Mesenchymal stem cell (in vitro differentiated cells and primary cell): Measurements from ENCODE around the gene EML4.

Source experiments
- DNase-seq: peaks from one replicate; pipeline ENCODE4 v3.0.0-alpha.2; 2013
- H2AFZ ChIP-seq: one replicate; pipeline ENCODE4 v1.6.1; 2013; ENCODE audit warnings: low read depth, mild to moderate bottlenecking, control low read depth, inconsistent platforms, low read length, moderate library complexity
- H2AK5ac ChIP-seq: 2 replicates; pipeline ENCODE4 v1.6.1; 2013; ENCODE audit warnings: low read length, moderate library complexity, mild to moderate bottlenecking, inconsistent platforms; ENCODE audit not compliant: severe bottlenecking
- H2BK120ac ChIP-seq: one replicate; pipeline ENCODE4 v1.6.1; 2013; ENCODE audit warnings: low read depth, mild to moderate bottlenecking, inconsistent platforms, low read length, moderate library complexity
- H2BK12ac ChIP-seq, 2 experiments: one replicate each; pipeline ENCODE4 v1.6.1; 2013; ENCODE audit warnings: inconsistent platforms in 2 of 2, low read length in 2 of 2, mild to moderate bottlenecking in 2 of 2, moderate library complexity in 2 of 2, control low read depth in 1 of 2
- H2BK15ac ChIP-seq: one replicate; pipeline ENCODE4 v1.6.1; 2013; ENCODE audit warnings: mild to moderate bottlenecking, low read depth, inconsistent platforms; ENCODE audit not compliant: poor library complexity, severe bottlenecking
- H2BK5ac ChIP-seq: 2 replicates; pipeline ENCODE4 v1.6.1; 2013; ENCODE audit warnings: low read depth, mild to moderate bottlenecking, low read length, control low read depth, inconsistent platforms; ENCODE audit not compliant: poor library complexity, severe bottlenecking
- H3K14ac ChIP-seq, 2 experiments: one replicate each; pipeline ENCODE4 v1.6.1; 2013; ENCODE audit warnings: inconsistent platforms in 2 of 2, low read length in 2 of 2, control low read depth in 1 of 2, mild to moderate bottlenecking in 1 of 2, moderate library complexity in 1 of 2
- H3K18ac ChIP-seq, 2 experiments: one replicate each; pipeline ENCODE4 v1.6.1; 2013; ENCODE audit warnings: inconsistent platforms in 2 of 2, low read length in 2 of 2, control low read depth in 1 of 2, low read depth in 1 of 2, mild to moderate bottlenecking in 1 of 2
- H3K23ac ChIP-seq, 2 experiments: one replicate each; pipeline ENCODE4 v1.6.1; 2013; ENCODE audit warnings: inconsistent platforms in 2 of 2, low read length in 2 of 2, mild to moderate bottlenecking in 2 of 2, moderate library complexity in 2 of 2, control low read depth in 1 of 2
- H3K27ac ChIP-seq: 2 replicates; pipeline ENCODE4 v1.5.1; 2013; ENCODE audit warnings: mild to moderate bottlenecking, moderate library complexity, low read length, control low read depth, inconsistent platforms; ENCODE audit not compliant: poor library complexity, severe bottlenecking
- H3K27me3 ChIP-seq, 2 experiments: 2 replicates each; pipeline versions ENCODE4 v1.6.1 to v1.7.0; 2013; ENCODE audit warnings: low read length in 2 of 2, mild to moderate bottlenecking in 2 of 2, moderate library complexity in 2 of 2, control low read depth in 1 of 2, inconsistent platforms in 1 of 2; ENCODE audit not compliant: control insufficient read depth in 1 of 2, insufficient read depth in 1 of 2
- H3K36me3 ChIP-seq, 2 experiments: 2 replicates each; pipeline versions ENCODE4 v1.6.1 to v1.7.0; 2013; ENCODE audit warnings: low read length in 2 of 2, control low read depth in 1 of 2, inconsistent platforms in 1 of 2, low read depth in 1 of 2, mild to moderate bottlenecking in 1 of 2; ENCODE audit not compliant: insufficient read depth in 2 of 2, control insufficient read depth in 1 of 2
- H3K4ac ChIP-seq, 2 experiments: one replicate each; pipeline ENCODE4 v1.6.1; 2013; ENCODE audit warnings: inconsistent platforms in 2 of 2, low read length in 2 of 2, mild to moderate bottlenecking in 2 of 2, moderate library complexity in 2 of 2, control low read depth in 1 of 2, low read depth in 1 of 2
- H3K4me1 ChIP-seq: 2 replicates; pipeline ENCODE4 v1.6.1; 2013; ENCODE audit warnings: low read depth, low read length, control low read depth; ENCODE audit not compliant: control insufficient read depth, insufficient read depth
- H3K4me2 ChIP-seq: 2 replicates; pipeline ENCODE4 v1.6.1; 2013; ENCODE audit warnings: low read length, mild to moderate bottlenecking, inconsistent platforms; ENCODE audit not compliant: poor library complexity, severe bottlenecking
- H3K4me3 ChIP-seq, 2 experiments: 2 replicates each; pipeline versions ENCODE4 v1.5.1 to v1.7.0; 2013; ENCODE audit warnings: low read length in 2 of 2, mild to moderate bottlenecking in 2 of 2, control low read depth in 1 of 2, low read depth in 1 of 2; ENCODE audit not compliant: insufficient read depth in 1 of 2
- H3K79me1 ChIP-seq: replicated peaks from 2 replicates; pipeline ENCODE4 v1.6.1; 2013; ENCODE audit warnings: mild to moderate bottlenecking, control low read depth, low read length, inconsistent platforms; ENCODE audit not compliant: poor library complexity, severe bottlenecking
- H3K9ac ChIP-seq: 2 replicates; pipeline ENCODE4 v1.7.0; 2013; ENCODE audit warnings: mild to moderate bottlenecking, low read length, moderate library complexity
- H3K9me3 ChIP-seq: 2 replicates; pipeline ENCODE4 v1.7.0; 2013; ENCODE audit warnings: mild to moderate bottlenecking, low read length; ENCODE audit not compliant: control insufficient read depth
- H4K8ac ChIP-seq: one replicate; pipeline ENCODE4 v1.6.1; 2013; ENCODE audit warnings: inconsistent platforms, mild to moderate bottlenecking, low read length, moderate library complexity
- H4K91ac ChIP-seq: one replicate; pipeline ENCODE4 v1.6.1; 2013; ENCODE audit warnings: mild to moderate bottlenecking, low read length, inconsistent platforms
- WGBS: methylation state at CpG from one replicate; pipeline ENCODE4 v1.1.7; 2013; ENCODE audit warnings: mixed read lengths; 5-methylcytosine and 5-hydroxymethylcytosine counted together

The EML4 gene

DNA sequence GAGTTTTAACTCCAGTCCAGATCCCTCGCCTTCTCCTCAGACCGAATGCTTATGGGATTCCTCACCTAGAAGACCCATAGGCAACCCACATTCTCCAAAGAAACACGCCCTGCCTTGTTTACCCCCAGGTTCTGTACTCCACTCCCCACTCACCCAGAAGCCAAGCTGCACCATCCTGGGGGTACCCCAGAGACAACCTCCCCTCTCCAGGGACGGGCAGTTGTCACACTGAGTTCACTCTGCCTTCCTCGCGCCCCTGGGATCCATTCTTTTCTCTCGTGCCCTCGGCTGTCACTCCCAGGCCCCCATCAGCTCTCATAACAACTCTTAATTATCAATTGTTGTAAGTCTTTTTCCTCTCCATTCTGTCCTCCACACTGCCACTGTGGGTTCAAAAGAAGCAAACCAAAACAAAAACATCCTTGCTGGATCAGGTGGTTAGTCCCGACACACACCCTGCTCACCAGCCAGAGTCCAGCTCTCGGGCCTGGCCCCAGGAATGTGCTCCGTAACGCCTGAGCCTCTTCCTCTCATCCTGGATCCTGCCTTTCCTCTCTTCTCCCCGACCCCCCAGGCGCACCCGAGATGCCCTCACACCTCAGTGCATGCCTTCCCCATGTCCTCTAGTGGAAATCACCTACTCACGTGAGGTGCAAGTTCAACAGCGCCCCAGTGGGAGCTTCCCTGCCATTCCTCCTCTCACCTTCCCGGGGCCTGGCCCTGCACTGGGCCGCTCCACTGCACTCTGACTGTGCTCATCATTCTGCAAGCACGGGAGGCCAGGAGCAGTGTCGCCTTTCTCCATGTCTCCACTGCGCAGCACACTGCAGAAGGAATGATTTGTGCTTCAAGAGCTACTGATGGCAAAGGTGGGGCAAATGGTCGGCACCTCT lies 171.1 kb downstream of the EML4 start:
- Histone ChIP-seq H3K9ac (no peak overlapping the region), H2BK15ac (no peak overlapping the region), H4K91ac (peak overlapping the region; percentile 5), H4K8ac (no peak overlapping the region), H2BK5ac (no peak overlapping the region), H3K4me1 (peaks cover 21% of the 10 kb centered on the region), H2BK120ac (no peak overlapping the region), H3K4me2 (no peak overlapping the region), H2AK5ac (peak overlapping the region; percentile 29), H3K4ac (no peak overlapping the region), H2BK12ac (no peak overlapping the region), H3K79me1 (peaks cover 50% of the 10 kb centered on the region), H3K18ac (peak overlapping the region in 1 of 2 experiments; percentile 13), H2AFZ (no peak overlapping the region), H3K23ac (no peak overlapping the region), H3K14ac (no peak overlapping the region), H3K27me3 (no peaks in the 10 kb centered on the region), H3K27ac (no peak overlapping the region), H3K4me3 (no peak overlapping the region), H3K36me3 (peaks cover 44 to 62% of the 10 kb centered on the region in 2 experiments), H3K9me3 (no peaks in the 10 kb centered on the region)
- 87% methylated on average over 23 of the region's 23 CpGs for WGBS
- DNase-seq, result no peak

DNA sequence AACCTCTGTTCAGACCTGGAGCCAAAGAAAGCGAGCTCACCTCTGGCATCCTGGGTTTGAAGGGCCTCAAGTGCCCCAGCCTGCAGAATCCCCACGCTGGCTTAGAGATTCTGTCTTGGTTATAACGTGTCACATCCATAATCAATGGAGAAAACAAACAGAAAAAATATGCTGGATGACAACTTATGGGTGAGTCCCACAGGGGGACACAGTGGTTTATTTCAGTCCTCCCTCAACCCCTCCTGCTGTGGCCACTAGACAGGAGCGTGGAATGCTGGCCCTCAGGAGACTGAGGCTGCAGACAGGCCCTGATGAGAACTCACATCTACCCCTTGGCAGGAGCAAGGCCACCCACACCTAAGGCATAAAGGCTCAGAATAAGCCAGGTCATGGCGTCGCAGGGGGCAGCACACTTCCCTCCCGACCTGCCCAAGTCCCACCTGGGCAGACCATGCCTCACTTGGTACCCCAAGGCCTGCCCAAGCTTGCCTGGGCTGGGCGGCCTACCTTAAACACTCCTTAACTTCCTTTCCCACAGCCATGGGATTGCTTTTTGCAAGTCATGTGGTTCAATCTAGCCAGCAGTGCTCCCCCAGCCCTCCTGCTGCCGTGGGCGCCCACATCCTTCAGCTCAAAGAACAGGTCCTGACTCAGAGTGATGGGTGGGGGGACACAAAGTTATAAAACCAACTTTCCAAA lies 171.9 kb downstream of the EML4 start:
- 92% methylated on average over 10 of the region's 10 CpGs for WGBS
- H3K4me2 ChIP-seq, result no peak overlapping the region
- peaks cover 21% of the 10 kb centered on the region for H3K4me1 ChIP-seq
- H3K9ac ChIP-seq, result no peak overlapping the region
- H4K91ac ChIP-seq, result peak overlapping the region; percentile 44
- H3K36me3 ChIP-seq, result peaks cover 50 to 62% of the 10 kb centered on the region in 2 experiments
- H3K4ac ChIP-seq, result peak overlapping the region; percentile 3 to 45
- no peak overlapping the region for H2BK120ac ChIP-seq
- no peak overlapping the region for H2AFZ ChIP-seq
- no peaks in the 10 kb centered on the region for H3K9me3 ChIP-seq
- no peak overlapping the region for H3K23ac ChIP-seq
- H3K4me3 ChIP-seq, result no peak overlapping the region
- no peaks in the 10 kb centered on the region for H3K27me3 ChIP-seq
- H2BK5ac ChIP-seq, result no peak overlapping the region
- peak overlapping the region; percentile 10 to 61 for H3K18ac ChIP-seq
- no peak overlapping the region for H2BK15ac ChIP-seq
- no peak overlapping the region for H3K27ac ChIP-seq
- peak overlapping the region in 1 of 2 experiments; percentile 73 for H3K14ac ChIP-seq
- peaks cover 50% of the 10 kb centered on the region for H3K79me1 ChIP-seq
- no peak for DNase-seq
- peak overlapping the region; percentile 24 for H4K8ac ChIP-seq
- H2AK5ac ChIP-seq, result no peak overlapping the region
- peak overlapping the region in 1 of 2 experiments; percentile 50 for H2BK12ac ChIP-seq

DNA sequence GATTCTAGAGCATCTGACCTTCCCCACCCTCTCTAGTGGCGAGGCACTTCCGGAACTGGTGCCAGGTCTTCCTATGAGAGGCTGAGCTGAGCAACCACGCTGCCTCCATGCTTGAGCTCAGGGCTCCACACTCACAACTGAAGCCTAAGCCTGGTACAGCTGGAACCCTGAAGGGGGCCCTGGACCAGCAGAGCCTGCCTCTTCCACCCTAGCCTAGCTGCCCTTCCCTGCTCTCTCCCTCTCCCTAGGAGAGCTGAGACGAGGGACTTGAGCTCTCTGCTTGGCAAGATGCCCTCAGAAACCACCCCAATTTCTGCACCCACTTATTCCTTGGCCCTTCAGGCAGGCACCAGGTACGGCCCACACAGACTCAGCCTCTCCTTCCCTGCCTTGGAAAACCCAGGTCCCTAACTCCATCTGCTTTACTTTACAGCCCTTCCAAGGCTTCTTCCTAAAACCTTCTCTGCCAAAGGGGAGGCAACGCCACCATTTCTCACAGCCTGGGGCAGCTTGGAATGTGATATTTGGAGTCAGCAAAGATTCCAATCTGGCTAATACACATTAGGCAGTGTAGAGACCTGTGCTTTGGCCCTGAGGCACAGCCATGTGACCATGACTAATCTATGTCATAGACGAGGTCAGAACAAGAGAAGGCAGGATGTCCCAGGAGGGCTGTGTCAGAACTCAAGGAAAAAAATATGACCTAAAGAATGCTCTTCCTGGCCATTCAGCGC lies 173.1 kb downstream of the EML4 start:
- Histone ChIP-seq H4K91ac (peak overlapping the region; percentile 90), H2BK5ac (no peak overlapping the region), H3K23ac (peak overlapping the region in 1 of 2 experiments; percentile 51), H3K9ac (peak overlapping the region; percentile 79), H3K4me3 (peak overlapping the region in 1 of 2 experiments; percentile 48), H3K4ac (peak overlapping the region; percentile 58 to 92), H2BK15ac (no peak overlapping the region), H3K79me1 (peaks cover 52% of the 10 kb centered on the region), H3K4me2 (no peak overlapping the region), H4K8ac (peak overlapping the region; percentile 94), H3K4me1 (peaks cover 18% of the 10 kb centered on the region), H2BK12ac (peak overlapping the region; percentile 75 to 95), H3K18ac (peak overlapping the region; percentile 78 to 88), H2BK120ac (peak overlapping the region; percentile 65), H3K27me3 (no peaks in the 10 kb centered on the region), H3K14ac (peak overlapping the region in 1 of 2 experiments; percentile 68), H3K9me3 (no peaks in the 10 kb centered on the region), H3K27ac (peak overlapping the region; percentile 68), H3K36me3 (peaks cover 52 to 55% of the 10 kb centered on the region in 2 experiments), H2AK5ac (peak overlapping the region; percentile 15), H2AFZ (no peak overlapping the region)
- peak; percentile 93 for DNase-seq
- 49% methylated on average over 8 of the region's 8 CpGs for WGBS
